ENCODE results near the gene PPP1CA.

Gene PPP1CA

DNA sequence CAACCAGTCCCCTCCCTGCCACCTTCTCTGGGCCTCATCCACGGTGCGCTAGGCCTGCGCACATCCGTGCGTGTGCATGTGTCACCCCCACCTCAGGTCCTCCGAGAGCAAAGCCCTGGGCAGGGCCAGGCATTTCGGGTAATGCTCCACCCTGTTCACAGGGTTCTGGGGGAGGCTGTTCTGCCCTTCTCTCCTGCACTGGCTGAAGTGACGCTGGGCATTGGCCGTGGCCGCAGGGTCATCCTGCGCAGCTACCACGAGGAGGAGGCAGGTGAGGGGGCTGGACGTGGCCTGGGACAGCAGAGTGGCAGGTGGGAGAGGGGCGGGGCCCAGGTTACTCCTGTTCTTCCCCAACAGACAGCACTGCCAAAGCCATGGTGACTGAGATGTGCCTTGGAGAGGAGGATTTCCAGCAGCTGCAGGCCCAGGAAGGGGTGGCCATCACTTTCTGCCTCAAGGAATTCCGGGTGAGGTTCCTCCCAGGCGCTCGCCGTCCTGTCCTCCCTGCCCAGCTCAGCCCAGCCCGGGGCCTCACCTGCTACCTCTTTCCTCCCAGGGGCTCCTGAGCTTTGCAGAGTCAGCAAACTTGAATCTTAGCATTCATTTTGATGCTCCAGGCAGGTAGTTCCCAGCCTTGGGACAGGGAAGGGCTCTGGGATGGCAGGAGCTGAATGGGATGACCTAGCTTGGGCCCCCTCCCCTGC lies 6.0 kb downstream of the PPP1CA start:
- ChIA-PET CTCF (interaction anchor here (1.3 to 42.5 kb wide), 2 partner anchors 29 to 72 kb away, joined by 3 to 1573 read pairs; partner anchors contain the start of genes CLCF1 and POLD4), POLR2A (interaction anchor here (0.9 kb wide), 1 partner anchor 15 kb away, joined by 3 read pairs; no protein-coding TSS in a partner anchor)
- TF ChIP-seq, protein P1, sequence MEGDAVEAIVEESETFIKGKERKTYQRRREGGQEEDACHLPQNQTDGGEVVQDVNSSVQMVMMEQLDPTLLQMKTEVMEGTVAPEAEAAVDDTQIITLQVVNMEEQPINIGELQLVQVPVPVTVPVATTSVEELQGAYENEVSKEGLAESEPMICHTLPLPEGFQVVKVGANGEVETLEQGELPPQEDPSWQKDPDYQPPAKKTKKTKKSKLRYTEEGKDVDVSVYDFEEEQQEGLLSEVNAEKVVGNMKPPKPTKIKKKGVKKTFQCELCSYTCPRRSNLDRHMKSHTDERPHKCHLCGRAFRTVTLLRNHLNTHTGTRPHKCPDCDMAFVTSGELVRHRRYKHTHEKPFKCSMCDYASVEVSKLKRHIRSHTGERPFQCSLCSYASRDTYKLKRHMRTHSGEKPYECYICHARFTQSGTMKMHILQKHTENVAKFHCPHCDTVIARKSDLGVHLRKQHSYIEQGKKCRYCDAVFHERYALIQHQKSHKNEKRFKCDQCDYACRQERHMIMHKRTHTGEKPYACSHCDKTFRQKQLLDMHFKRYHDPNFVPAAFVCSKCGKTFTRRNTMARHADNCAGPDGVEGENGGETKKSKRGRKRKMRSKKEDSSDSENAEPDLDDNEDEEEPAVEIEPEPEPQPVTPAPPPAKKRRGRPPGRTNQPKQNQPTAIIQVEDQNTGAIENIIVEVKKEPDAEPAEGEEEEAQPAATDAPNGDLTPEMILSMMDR (IDR thresholded peaks at IDR 0.05; ENCODE audit: control extremely low read depth, extremely low read depth, low read depth, missing control alignments): no peak
- no peak for DNase-seq (ENCODE audit: extremely low spot score)

DNA sequence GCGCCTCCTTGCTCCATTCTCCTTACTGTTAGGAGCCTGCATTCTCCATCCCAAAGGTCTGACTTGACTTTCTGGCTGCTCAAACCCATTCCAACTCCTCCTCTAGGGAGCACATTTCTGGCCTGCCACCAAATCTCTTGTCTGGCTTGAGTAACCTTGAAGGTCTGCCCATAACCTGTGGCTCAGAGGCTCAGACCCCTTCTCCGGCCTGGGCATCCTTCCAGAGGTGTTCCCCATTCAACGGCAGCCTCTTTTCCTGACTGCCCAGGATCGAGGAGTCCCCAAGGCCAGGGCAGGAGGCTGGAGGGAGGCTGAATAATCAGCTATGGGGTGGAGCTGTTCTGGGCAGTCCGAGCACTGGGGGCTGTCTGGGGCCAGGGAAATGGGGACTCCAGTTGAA lies 7.7 kb downstream of the PPP1CA start:
- POLR2A ChIA-PET: interaction anchor here (0.6 kb wide), 1 partner anchor 7 kb away, joined by 6 read pairs; no protein-coding TSS in a partner anchor
- CTCF ChIA-PET: interaction anchor here (3.2 to 42.5 kb wide), 2 partner anchors 8 to 27 kb away, joined by 32 to 1573 read pairs; partner anchors contain the start of genes CLCF1, POLD4 and PPP1CA
- TF ChIP-seq, protein P1 (IDR thresholded peaks at IDR 0.05; ENCODE audit: control extremely low read depth, extremely low read depth, low read depth, missing control alignments): no peak
- no peak for DNase-seq (ENCODE audit: extremely low spot score)

DNA sequence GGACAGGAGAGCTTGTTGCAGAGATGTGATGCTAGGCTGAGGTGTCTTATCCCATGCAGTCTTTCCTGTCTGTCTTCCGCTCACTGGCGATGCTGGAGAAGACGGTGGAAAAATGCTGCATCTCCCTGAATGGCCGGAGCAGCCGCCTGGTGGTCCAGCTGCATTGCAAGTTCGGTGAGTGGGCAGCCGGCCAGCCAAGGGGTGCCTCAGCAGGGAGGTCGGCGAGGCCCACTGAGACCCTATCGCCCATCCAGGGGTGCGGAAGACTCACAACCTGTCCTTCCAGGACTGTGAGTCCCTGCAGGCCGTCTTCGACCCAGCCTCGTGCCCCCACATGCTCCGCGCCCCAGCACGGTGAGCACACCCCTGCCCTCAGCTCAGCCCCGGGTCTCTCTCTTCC lies 8.2 kb downstream of the PPP1CA start:
- DNase-seq (ENCODE audit: extremely low spot score): no peak
- TF ChIP-seq, protein P1 (IDR thresholded peaks at IDR 0.05; ENCODE audit: control extremely low read depth, extremely low read depth, low read depth, missing control alignments): no peak
- ChIA-PET CTCF (interaction anchor here (3.2 to 42.5 kb wide), 2 partner anchors 8 to 26 kb away, joined by 32 to 1573 read pairs; partner anchors contain the start of genes CLCF1, POLD4 and PPP1CA), POLR2A (interaction anchor here (0.7 kb wide), 1 partner anchor 1916 kb away, joined by 5 read pairs; no protein-coding TSS in a partner anchor)

DNA sequence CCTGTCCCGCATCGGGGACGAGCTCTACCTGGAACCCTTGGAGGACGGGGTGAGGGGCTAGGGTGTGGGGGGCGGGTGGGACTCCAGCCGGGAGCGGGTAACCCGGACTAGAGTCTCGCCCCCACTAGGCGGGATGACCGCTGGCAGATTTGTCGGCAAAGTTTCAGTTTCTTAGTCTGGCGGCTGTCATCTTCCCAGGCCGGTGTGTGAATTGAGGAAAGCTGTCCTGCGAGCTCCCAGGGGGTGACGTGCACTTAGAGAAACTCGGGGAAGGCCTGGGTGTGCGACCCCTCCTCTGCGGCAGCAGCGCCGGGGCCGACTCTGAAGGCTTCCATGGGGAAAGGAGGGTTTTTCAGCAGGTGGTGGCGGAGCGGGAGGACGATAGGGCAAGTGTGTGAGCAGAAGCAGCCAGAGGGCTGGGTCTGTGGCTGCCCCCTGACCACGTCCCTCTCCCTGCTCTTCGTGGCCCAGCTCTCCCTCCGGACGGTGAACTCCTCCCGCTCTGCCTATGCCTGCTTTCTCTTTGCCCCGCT lies 9.4 kb downstream of the PPP1CA start:
- TF ChIP-seq, protein P1 (IDR thresholded peaks at IDR 0.05; ENCODE audit: control extremely low read depth, extremely low read depth, low read depth, missing control alignments): no peak
- ChIA-PET POLR2A (interaction anchor here (0.5 to 1.9 kb wide), 6 partner anchors 9 to 153 kb away, joined by 3 to 22 read pairs (median 3); partner anchors contain the start of genes POLD4 and PPP1CA), CTCF (interaction anchor here (1.1 to 42.5 kb wide), 11 partner anchors 9 to 120 kb away, joined by 3 to 1573 read pairs (median 3); partner anchors contain the start of genes CLCF1, PITPNM1, POLD4 and PPP1CA)
- no peak for DNase-seq (ENCODE audit: extremely low spot score)

DNA sequence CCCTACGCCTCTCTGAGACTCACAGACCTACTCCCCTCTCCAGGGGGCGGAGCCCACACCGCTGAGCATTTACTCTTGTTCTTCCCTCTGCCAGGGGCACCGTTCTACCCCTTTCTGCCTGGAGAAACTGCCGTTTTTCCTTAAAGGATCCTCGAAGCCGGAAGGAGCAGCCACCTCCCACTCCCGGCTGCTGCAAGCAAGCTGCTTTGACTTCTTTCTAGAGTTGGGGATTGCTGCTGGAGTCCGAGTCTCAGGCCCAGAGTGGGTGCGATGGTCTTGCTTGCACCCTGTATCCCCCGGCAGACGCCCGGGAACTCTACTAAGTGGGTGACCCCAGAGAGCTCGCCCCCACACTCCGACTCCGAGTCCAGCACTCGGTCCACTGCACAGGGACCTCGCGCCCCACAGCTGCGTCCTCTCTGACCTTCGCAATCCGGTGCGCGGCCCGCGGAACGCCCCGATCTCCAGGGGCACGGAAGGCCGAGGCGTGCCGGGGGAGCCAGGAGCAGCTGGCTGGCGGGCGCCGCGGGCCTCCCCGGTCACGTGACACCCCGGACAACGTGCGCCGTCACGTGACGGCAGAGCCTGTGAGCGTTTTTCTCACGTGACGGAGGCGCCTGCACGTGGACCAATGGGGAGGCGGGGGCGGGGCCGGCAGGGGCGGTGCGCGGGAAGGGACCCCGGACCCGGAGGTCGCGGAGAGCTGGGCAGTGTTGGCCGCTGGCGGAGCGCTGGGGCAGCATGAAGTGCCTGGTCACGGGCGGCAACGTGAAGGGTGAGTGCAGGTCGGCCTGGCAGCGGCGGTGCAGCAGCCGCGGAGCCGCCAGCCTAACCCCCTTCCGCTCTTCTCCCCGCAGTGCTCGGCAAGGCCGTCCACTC lies 10.1 kb downstream of the PPP1CA start, which contains the start of gene RAD9A:
Gene RAD9A, plus strand, starts transcription at position 683 of the 879 bp plus-strand sequence. Its CDS starts 59 bp downstream, at position 742.
- TF ChIP-seq, protein P1 (IDR thresholded peaks at IDR 0.05; ENCODE audit: control extremely low read depth, extremely low read depth, low read depth, missing control alignments): no peak
- ChIA-PET CTCF (interaction anchor here (0.6 to 42.5 kb wide), 13 partner anchors 10 to 257 kb away, joined by 3 to 1573 read pairs (median 3); partner anchors contain the start of genes CDK2AP2, CLCF1, PITPNM1 and POLD4), POLR2A (interaction anchor here (0.5 to 1.9 kb wide), 6 partner anchors 10 to 152 kb away, joined by 3 to 22 read pairs (median 3); partner anchors contain the start of genes POLD4 and PPP1CA)
- peak; percentile 98 for DNase-seq (ENCODE audit: extremely low spot score)

All from GM10248 (cell line).